NCI-H2196 treated with DMSO at 0.1 percent for 48 hours (cell line): ENCODE results near the gene SETDB1.

Source experiments
- DNase-seq: peaks from one replicate; lab custom pipeline; 2025; ENCODE audit not compliant: unreplicated experiment; lab: John Stamatoyannopoulos, UW

The SETDB1 gene

GRCh38 chr1:150974580-150975478 is 48.7 kb downstream of the SETDB1 start, which contains the start of gene CERS2:
CERS2 (minus strand) TSS chr1:150974835; CDS start chr1:150969090, 5,745 bp downstream.
- DNase-seq = peak; percentile 26

- DNase-seq = no peak
Measured at GRCh38 chr1:150976401-150976821, 50.2 kb downstream of the SETDB1 start.

- peak; percentile 34 for DNase-seq
Measured at GRCh38 chr1:150976879-150977694, 50.9 kb downstream of the SETDB1 start.

- DNase-seq = peak; percentile 44
Measured at GRCh38 chr1:150979092-150980056, 53.2 kb downstream of the SETDB1 start.

GRCh38 chr1:150981177-150981804 is 55.1 kb downstream of the SETDB1 start:
- DNase-seq = peak; percentile 59

GRCh38 chr1:150981805-150982712 is 55.9 kb downstream of the SETDB1 start, which contains the start of gene ANXA9:
ANXA9 (plus strand) TSS chr1:150982292; CDS start chr1:150983106, 814 bp downstream.
- peak; percentile 27 for DNase-seq

- no peak for DNase-seq
Measured at GRCh38 chr1:150985179-150985825, 59.1 kb downstream of the SETDB1 start.

GRCh38 chr1:150987924-150988323 is 61.8 kb downstream of the SETDB1 start:
- no peak for DNase-seq

GRCh38 chr1:150992626-150993025 is 66.5 kb downstream of the SETDB1 start:
- DNase-seq = no peak

- DNase-seq = no peak
Measured at GRCh38 chr1:150994248-150994647, 68.1 kb downstream of the SETDB1 start.

- no peak for DNase-seq
Measured at GRCh38 chr1:150995460-150995859, 69.3 kb downstream of the SETDB1 start.

- DNase-seq = no peak
Measured at GRCh38 chr1:150995896-150996295, 69.7 kb downstream of the SETDB1 start.

GRCh38 chr1:150997126-150997872 is 71.1 kb downstream of the SETDB1 start:
- DNase-seq = no peak

GRCh38 chr1:150997949-150998348 is 71.8 kb downstream of the SETDB1 start:
- no peak for DNase-seq

- no peak for DNase-seq
Measured at GRCh38 chr1:150999051-150999674, 73.0 kb downstream of the SETDB1 start.

- DNase-seq = no peak
Measured at GRCh38 chr1:150999926-151000325, 73.8 kb downstream of the SETDB1 start.

- DNase-seq = no peak
Measured at GRCh38 chr1:151000408-151000807, 74.2 kb downstream of the SETDB1 start.
